ENCODE results near the gene PTPRN2.

The PTPRN2 gene

GRCh38 chr7:157610671-157611295 lies 976.8 kb downstream of the PTPRN2 start:
- CTCF ChIA-PET: no interaction called here
- peaks cover 49% of the 10 kb centered on the region for H3K27me3 Mint-ChIP-seq
- peak overlapping the region; percentile 62 for H3K4me3 Mint-ChIP-seq
- H3K36me3 Mint-ChIP-seq: peaks cover 4% of the 10 kb centered on the region
- no peak for DNase-seq
- no peaks in the 10 kb centered on the region for H3K9me3 Mint-ChIP-seq
- H3K4me1 Mint-ChIP-seq: peaks cover 28% of the 10 kb centered on the region
- peak overlapping the region; percentile 33 for H3K27ac Mint-ChIP-seq

- Mint-ChIP-seq H3K4me1 (peaks cover 28% of the 10 kb centered on the region), H3K4me3 (no peak overlapping the region), H3K36me3 (peaks cover 4% of the 10 kb centered on the region), H3K27me3 (peaks cover 47% of the 10 kb centered on the region), H3K27ac (peak overlapping the region; percentile 33), H3K9me3 (no peaks in the 10 kb centered on the region)
- DNase-seq: no peak
- CTCF ChIA-PET: no interaction called here
These were observed 977.5 kb downstream of the PTPRN2 start for GRCh38 chr7:157609932-157610640.

- Mint-ChIP-seq H3K9me3 (no peaks in the 10 kb centered on the region), H3K4me3 (no peak overlapping the region), H3K27me3 (peaks cover 47% of the 10 kb centered on the region), H3K4me1 (peaks cover 26% of the 10 kb centered on the region), H3K36me3 (peaks cover 4% of the 10 kb centered on the region), H3K27ac (no peak overlapping the region)
- DNase-seq: no peak
- CTCF ChIA-PET: no interaction called here
These were observed 978.1 kb downstream of the PTPRN2 start for GRCh38 chr7:157609516-157609915.

GRCh38 chr7:157607218-157607617 lies 980.4 kb downstream of the PTPRN2 start:
- H3K9me3 Mint-ChIP-seq: no peaks in the 10 kb centered on the region
- H3K4me1 Mint-ChIP-seq: peaks cover 12% of the 10 kb centered on the region
- no peak overlapping the region for H3K4me3 Mint-ChIP-seq
- H3K27me3 Mint-ChIP-seq: peaks cover 45% of the 10 kb centered on the region
- DNase-seq: no peak
- H3K36me3 Mint-ChIP-seq: peaks cover 4% of the 10 kb centered on the region
- no peak overlapping the region for H3K27ac Mint-ChIP-seq
- CTCF ChIA-PET: no interaction called here

- peaks cover 4% of the 10 kb centered on the region for H3K4me1 Mint-ChIP-seq
- CTCF ChIA-PET: no interaction called here
- H3K27ac Mint-ChIP-seq: no peak overlapping the region
- peaks cover 1% of the 10 kb centered on the region for H3K36me3 Mint-ChIP-seq
- H3K9me3 Mint-ChIP-seq: no peaks in the 10 kb centered on the region
- no peak overlapping the region for H3K4me3 Mint-ChIP-seq
- H3K27me3 Mint-ChIP-seq: peaks cover 46% of the 10 kb centered on the region
- no peak for DNase-seq
These were observed 981.5 kb downstream of the PTPRN2 start for GRCh38 chr7:157606140-157606539.

- Mint-ChIP-seq H3K9me3 (no peaks in the 10 kb centered on the region), H3K36me3 (no peaks in the 10 kb centered on the region), H3K4me1 (peaks cover 2% of the 10 kb centered on the region), H3K27ac (no peak overlapping the region), H3K27me3 (peaks cover 44% of the 10 kb centered on the region), H3K4me3 (no peak overlapping the region)
- CTCF ChIA-PET: no interaction called here
- DNase-seq: no peak
These were observed 982.0 kb downstream of the PTPRN2 start for GRCh38 chr7:157605638-157606037.

GRCh38 chr7:157604661-157605381 lies 982.8 kb downstream of the PTPRN2 start:
- CTCF ChIA-PET: no interaction called here

GRCh38 chr7:157603716-157604115 lies 983.9 kb downstream of the PTPRN2 start:
- H3K4me1 Mint-ChIP-seq: peaks cover 2% of the 10 kb centered on the region
- DNase-seq: no peak
- no peak overlapping the region for H3K27ac Mint-ChIP-seq
- CTCF ChIA-PET: no interaction called here
- no peaks in the 10 kb centered on the region for H3K36me3 Mint-ChIP-seq
- H3K9me3 Mint-ChIP-seq: no peaks in the 10 kb centered on the region
- peaks cover 45% of the 10 kb centered on the region for H3K27me3 Mint-ChIP-seq
- H3K4me3 Mint-ChIP-seq: no peak overlapping the region

More at GRCh38 chr7:157604661-157605381, 982.8 kb downstream of the PTPRN2 start:
- DNase-seq: no peak
- peaks cover 44% of the 10 kb centered on the region for H3K27me3 Mint-ChIP-seq
- H3K36me3 Mint-ChIP-seq: no peaks in the 10 kb centered on the region
- H3K4me1 Mint-ChIP-seq: peaks cover 2% of the 10 kb centered on the region
- H3K27ac Mint-ChIP-seq: no peak overlapping the region
- no peaks in the 10 kb centered on the region for H3K9me3 Mint-ChIP-seq
- H3K4me3 Mint-ChIP-seq: no peak overlapping the region

GRCh38 chr7:157603005-157603404 lies 984.6 kb downstream of the PTPRN2 start:
- no peaks in the 10 kb centered on the region for H3K9me3 Mint-ChIP-seq
- peaks cover 49% of the 10 kb centered on the region for H3K27me3 Mint-ChIP-seq
- H3K36me3 Mint-ChIP-seq: no peaks in the 10 kb centered on the region
- DNase-seq: peak; percentile 13
- H3K27ac Mint-ChIP-seq: no peak overlapping the region
- peaks cover 2% of the 10 kb centered on the region for H3K4me1 Mint-ChIP-seq
- H3K4me3 Mint-ChIP-seq: no peak overlapping the region
- CTCF ChIA-PET: no interaction called here

- Mint-ChIP-seq H3K27me3 (peaks cover 49% of the 10 kb centered on the region), H3K4me1 (peaks cover 2% of the 10 kb centered on the region), H3K27ac (no peak overlapping the region), H3K36me3 (no peaks in the 10 kb centered on the region), H3K4me3 (no peak overlapping the region), H3K9me3 (no peaks in the 10 kb centered on the region)
- no peak for DNase-seq
- CTCF ChIA-PET: no interaction called here
These were observed 985.0 kb downstream of the PTPRN2 start for GRCh38 chr7:157602581-157602980.

GRCh38 chr7:157602156-157602555 lies 985.5 kb downstream of the PTPRN2 start:
- H3K27me3 Mint-ChIP-seq: peaks cover 49% of the 10 kb centered on the region
- CTCF ChIA-PET: no interaction called here
- no peak overlapping the region for H3K4me3 Mint-ChIP-seq

GRCh38 chr7:157601530-157601929 lies 986.1 kb downstream of the PTPRN2 start:
- Mint-ChIP-seq H3K4me3 (no peak overlapping the region), H3K4me1 (no peaks in the 10 kb centered on the region), H3K27ac (no peak overlapping the region)

More at GRCh38 chr7:157602156-157602555, 985.5 kb downstream of the PTPRN2 start:
- H3K27ac Mint-ChIP-seq: no peak overlapping the region
- no peaks in the 10 kb centered on the region for H3K36me3 Mint-ChIP-seq
- DNase-seq: no peak
- H3K4me1 Mint-ChIP-seq: peaks cover 2% of the 10 kb centered on the region
- no peaks in the 10 kb centered on the region for H3K9me3 Mint-ChIP-seq

GRCh38 chr7:157599491-157599890 lies 988.1 kb downstream of the PTPRN2 start:
- Mint-ChIP-seq H3K27me3 (peaks cover 50% of the 10 kb centered on the region), H3K9me3 (no peaks in the 10 kb centered on the region), H3K36me3 (no peaks in the 10 kb centered on the region), H3K27ac (no peak overlapping the region), H3K4me1 (no peaks in the 10 kb centered on the region), H3K4me3 (no peak overlapping the region)
- no peak for DNase-seq
- CTCF ChIA-PET: no interaction called here

More at GRCh38 chr7:157601530-157601929, 986.1 kb downstream of the PTPRN2 start:
- Mint-ChIP-seq H3K36me3 (no peaks in the 10 kb centered on the region), H3K9me3 (no peaks in the 10 kb centered on the region), H3K27me3 (peaks cover 50% of the 10 kb centered on the region)
- peak; percentile 8 for DNase-seq
- CTCF ChIA-PET: interaction anchor here (1.4 kb wide), 1 partner anchor 169 kb away, joined by 3 read pairs; no protein-coding TSS in a partner anchor

GRCh38 chr7:157597562-157597961 lies 990.1 kb downstream of the PTPRN2 start:
- peaks cover 55% of the 10 kb centered on the region for H3K27me3 Mint-ChIP-seq
- no peak overlapping the region for H3K27ac Mint-ChIP-seq
- H3K4me1 Mint-ChIP-seq: no peaks in the 10 kb centered on the region
- no peaks in the 10 kb centered on the region for H3K36me3 Mint-ChIP-seq
- H3K4me3 Mint-ChIP-seq: no peak overlapping the region
- no peak for DNase-seq
- no peaks in the 10 kb centered on the region for H3K9me3 Mint-ChIP-seq
- CTCF ChIA-PET: no interaction called here

GRCh38 chr7:157596881-157597280 lies 990.7 kb downstream of the PTPRN2 start:
- DNase-seq: no peak
- Mint-ChIP-seq H3K36me3 (no peaks in the 10 kb centered on the region), H3K27ac (no peak overlapping the region), H3K9me3 (no peaks in the 10 kb centered on the region), H3K4me3 (no peak overlapping the region), H3K4me1 (no peaks in the 10 kb centered on the region), H3K27me3 (peaks cover 56% of the 10 kb centered on the region)
- CTCF ChIA-PET: no interaction called here

Data from activated naive CD4-positive, alpha-beta T cell treated with anti-CD3 and anti-CD28 coated beads, Interleukin-2, amount 10 ng/mL, durations not matched to agents 7 days and 5 days (primary cell).